A549 (cell line): ENCODE measurements around the gene ATMIN. TPM values are rescaled to one million over a fixed set of nuclear protein-coding genes. Genes with fewer than 3 reads are reported as not detected.
A peak's percentile ranks its signal among the peaks of the same experiment; 100 is the strongest.

Experiments used
- CHD2 ChIP-seq: fragments of 150-350 bp; IDR thresholded peaks from 2 replicates; pipeline ENCODE4 v1.6.1; 2014; ENCODE audit warnings: low read length; ENCODE audit not compliant: partially characterized antibody
- CTCF ChIP-seq: fragments of >200 bp; sonication (Bioruptor Twin); formaldehyde crosslinking; IDR thresholded peaks from 3 replicates; pipeline ENCODE4 v1.5.1; 2016
- E2F6 ChIP-seq: IDR thresholded peaks from 2 replicates; pipeline ENCODE4 v1.6.1; 2012; ENCODE audit warnings: low read depth, borderline replicate concordance
- EHF ChIP-seq: fragments of 250-450 bp; sonication (Bioruptor Pico); IDR thresholded peaks from 2 replicates; pipeline ENCODE4 v1.5.0; 2020; ENCODE audit warnings: mild to moderate bottlenecking
- EP300 ChIP-seq, 2 experiments: fragments of >200 bp; sonication (Bioruptor Twin); formaldehyde crosslinking; IDR thresholded peaks; 2 replicates in 1 of 2; 3 replicates in 1 of 2; pipeline ENCODE4 v1.6.1; 2016 to 2017
- FOSB ChIP-seq: fragments of 250-450 bp; sonication (Bioruptor Pico); IDR thresholded peaks from 2 replicates; pipeline ENCODE4 v1.5.0; 2020; ENCODE audit warnings: mild to moderate bottlenecking, moderate library complexity
- FOSL2 ChIP-seq, 2 experiments: fragments of 450-650 bp in 1 of 2; fragments of >200 bp in 1 of 2; sonication (Bioruptor Twin) in 1 of 2; formaldehyde crosslinking; IDR thresholded peaks; 2 replicates each; pipeline versions ENCODE4 v1.5.0 to v1.6.1; 2016 to 2020; ENCODE audit warnings: mild to moderate bottlenecking in 1 of 2, moderate library complexity in 1 of 2
- FOXS1 ChIP-seq: fragments of 250-450 bp; sonication (Bioruptor Pico); IDR thresholded peaks from 2 replicates; pipeline ENCODE4 v1.5.0; 2020; ENCODE audit warnings: mild to moderate bottlenecking, moderate library complexity
- GATA3 ChIP-seq: IDR thresholded peaks from 2 replicates; pipeline ENCODE4 v1.6.1; 2012; ENCODE audit warnings: borderline replicate concordance
- HMGXB4 ChIP-seq: fragments of 250-450 bp; sonication (Bioruptor Pico); IDR thresholded peaks from 2 replicates; pipeline ENCODE4 v1.5.0; 2021; ENCODE audit warnings: mild to moderate bottlenecking, moderate library complexity, borderline replicate concordance
- JUN ChIP-seq, 2 experiments: fragments of >200 bp; sonication (Bioruptor Twin); formaldehyde crosslinking; IDR thresholded peaks; 2 replicates in 1 of 2; 3 replicates in 1 of 2; pipeline ENCODE4 v1.6.1; 2016 to 2017
- KDM1A ChIP-seq: fragments of 200-600 bp; sonication (generic); IDR thresholded peaks from 2 replicates; pipeline ENCODE4 v1.6.1; 2016; ENCODE audit warnings: low read depth, mild to moderate bottlenecking
- MAFK ChIP-seq: fragments of 450-650 bp; IDR thresholded peaks from 2 replicates; pipeline ENCODE4 v1.6.1; 2014; ENCODE audit not compliant: partially characterized antibody
- MAZ ChIP-seq: fragments of 150-350 bp; IDR thresholded peaks from 2 replicates; pipeline ENCODE4 v1.6.1; 2014; ENCODE audit warnings: antibody characterized with exemption, low read depth, low read length, borderline replicate concordance
- MYC ChIP-seq: IDR thresholded peaks from 2 replicates; pipeline ENCODE4 v1.6.1; 2012; ENCODE audit warnings: mild to moderate bottlenecking, inconsistent platforms, low read length, improper control_type of control experiment, borderline replicate concordance
- NFE2L2 ChIP-seq: fragments of 150-350 bp; conservative IDR thresholded peaks from 2 replicates; pipeline ENCODE4 v1.6.1; 2014; ENCODE audit warnings: low read length
- NPAS2 ChIP-seq: fragments of 250-450 bp; sonication (Bioruptor Pico); IDR thresholded peaks from 2 replicates; pipeline ENCODE4 v1.8.0; 2022; ENCODE audit warnings: mild to moderate bottlenecking, moderate library complexity, borderline replicate concordance
- PHF8 ChIP-seq: fragments of 200-600 bp; sonication (generic); IDR thresholded peaks from 2 replicates; pipeline ENCODE4 v1.6.1; 2016; ENCODE audit warnings: low read depth, mild to moderate bottlenecking, antibody characterized with exemption, moderate library complexity, borderline replicate concordance
- POLR2AphosphoS2 ChIP-seq: conservative IDR thresholded peaks from 2 replicates; pipeline ENCODE4 v1.6.1; 2012; ENCODE audit warnings: low read length, improper control_type of control experiment, inconsistent platforms
- RAD21 ChIP-seq, 2 experiments: fragments of >200 bp in 1 of 2; sonication (Bioruptor Twin) in 1 of 2; formaldehyde crosslinking in 1 of 2; IDR thresholded peaks in 1 of 2; conservative IDR thresholded peaks in 1 of 2; 2 replicates in 1 of 2; 3 replicates in 1 of 2; pipeline ENCODE4 v1.6.1; 2012 to 2018; ENCODE audit warnings: inconsistent platforms in 1 of 2
- RARB ChIP-seq: fragments of 250-450 bp; sonication (Bioruptor Pico); IDR thresholded peaks from 2 replicates; pipeline ENCODE4 v1.8.0; 2021; ENCODE audit warnings: mild to moderate bottlenecking, moderate library complexity
- SREBF2 ChIP-seq: fragments of 450-650 bp; IDR thresholded peaks from 2 replicates; pipeline ENCODE4 v1.6.1; 2014; ENCODE audit warnings: mild to moderate bottlenecking, moderate library complexity
- USF2 ChIP-seq: fragments of 450-650 bp; IDR thresholded peaks from 2 replicates; pipeline ENCODE4 v1.6.1; 2014; ENCODE audit warnings: antibody characterized with exemption
- ZC3H11A ChIP-seq: fragments of 450-650 bp; IDR thresholded peaks from 2 replicates; pipeline ENCODE4 v1.6.1; 2014; ENCODE audit warnings: antibody characterized with exemption, mild to moderate bottlenecking
- ZFP36 ChIP-seq: fragments of 450-650 bp; IDR thresholded peaks from 2 replicates; pipeline ENCODE4 v1.6.1; 2014; ENCODE audit warnings: borderline replicate concordance; ENCODE audit not compliant: partially characterized antibody
- ZNF302 ChIP-seq: fragments of 250-450 bp; sonication (Bioruptor Pico); IDR thresholded peaks from 2 replicates; pipeline ENCODE4 v1.9.0; 2021; ENCODE audit warnings: inconsistent platforms, mild to moderate bottlenecking, moderate library complexity
- ZSCAN20 ChIP-seq: fragments of 250-450 bp; sonication (Bioruptor Pico); IDR thresholded peaks from 2 replicates; pipeline ENCODE4 v1.8.0; 2022; ENCODE audit warnings: mild to moderate bottlenecking, moderate library complexity
- polyA plus RNA-seq, 4 experiments: library from polyadenylated mRNA; depleted of rRNA in 3 of 4; stranded (reverse); fragments of >200 nt; fragmentation: RNase III in 1 of 4; extraction: RNeasy Plus Mini Kit Qiagen cat#74134 plus additional on column Dnase treatment in 1 of 4; gene quantifications; 2 replicates in 3 of 4; 3 replicates in 1 of 4; pipeline ENCODE4 v1.2.3, GENCODE V29; 2011 to 2017
- TF ChIP-seq, protein P1 (sequence below): fragments of 200-600 bp; sonication (generic); IDR thresholded peaks from 2 replicates; pipeline ENCODE4 v1.6.1; 2016; ENCODE audit warnings: antibody characterized with exemption, mild to moderate bottlenecking, moderate library complexity
- TF ChIP-seq, protein P2 (sequence below): fragments of 150-350 bp; IDR thresholded peaks from 2 replicates; pipeline ENCODE4 v1.6.1; 2014; ENCODE audit warnings: low read depth, mild to moderate bottlenecking, low read length
- TF ChIP-seq, protein P3 (sequence below): fragments of >200 bp; sonication (Bioruptor Twin); formaldehyde crosslinking; IDR thresholded peaks from 2 replicates; pipeline ENCODE4 v1.6.1; 2016

ATMIN gene
- polyA plus RNA-seq, 2 of the 4 experiments (the other 2 are of a cell fraction) = 26.2 to 50.4 TPM

DNA sequence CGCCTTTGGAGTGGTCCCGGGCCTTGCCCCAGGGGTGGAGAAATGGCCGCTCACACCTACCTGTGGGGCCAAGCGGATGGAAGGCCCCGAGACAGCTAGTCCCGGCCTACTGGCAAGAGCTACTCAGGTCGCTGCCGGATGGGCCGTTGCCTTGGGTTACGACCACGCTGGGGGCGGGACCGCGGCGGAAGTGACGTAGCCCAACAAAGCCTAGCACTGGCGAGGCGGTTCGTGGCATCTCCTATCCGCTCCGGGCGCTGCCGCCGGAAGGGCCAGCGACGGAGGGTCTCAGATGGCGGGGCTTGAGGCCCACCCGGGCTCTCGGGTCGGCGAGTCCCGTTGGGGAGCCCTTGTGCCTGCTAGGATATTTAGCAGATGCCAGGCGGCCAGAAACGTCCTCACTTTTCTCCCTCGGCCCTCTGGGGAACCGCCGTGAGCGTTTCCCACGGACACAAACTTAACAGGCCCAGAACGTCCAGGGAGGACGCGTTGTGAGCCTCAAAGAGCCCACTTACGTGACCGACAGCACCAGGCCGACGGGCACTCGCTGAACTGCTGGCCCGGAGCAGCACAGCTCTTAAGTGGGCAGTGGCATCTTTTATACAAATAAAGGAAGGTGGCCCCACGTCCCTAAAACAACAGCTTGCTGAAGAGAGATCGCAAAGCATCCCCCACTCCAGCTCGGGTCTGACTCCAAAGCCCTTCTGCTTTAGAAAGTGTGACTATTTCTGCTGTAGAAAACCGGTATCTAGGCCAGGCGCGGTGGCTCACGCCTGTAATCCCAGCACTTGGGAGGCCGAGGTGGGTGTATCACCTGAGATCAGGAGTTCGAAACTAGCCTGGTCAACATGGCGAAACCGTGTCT lies 41.7 kb downstream of the ATMIN start, which contains the start of gene C16orf46 (continued):
- TF ChIP-seq, protein P1, sequence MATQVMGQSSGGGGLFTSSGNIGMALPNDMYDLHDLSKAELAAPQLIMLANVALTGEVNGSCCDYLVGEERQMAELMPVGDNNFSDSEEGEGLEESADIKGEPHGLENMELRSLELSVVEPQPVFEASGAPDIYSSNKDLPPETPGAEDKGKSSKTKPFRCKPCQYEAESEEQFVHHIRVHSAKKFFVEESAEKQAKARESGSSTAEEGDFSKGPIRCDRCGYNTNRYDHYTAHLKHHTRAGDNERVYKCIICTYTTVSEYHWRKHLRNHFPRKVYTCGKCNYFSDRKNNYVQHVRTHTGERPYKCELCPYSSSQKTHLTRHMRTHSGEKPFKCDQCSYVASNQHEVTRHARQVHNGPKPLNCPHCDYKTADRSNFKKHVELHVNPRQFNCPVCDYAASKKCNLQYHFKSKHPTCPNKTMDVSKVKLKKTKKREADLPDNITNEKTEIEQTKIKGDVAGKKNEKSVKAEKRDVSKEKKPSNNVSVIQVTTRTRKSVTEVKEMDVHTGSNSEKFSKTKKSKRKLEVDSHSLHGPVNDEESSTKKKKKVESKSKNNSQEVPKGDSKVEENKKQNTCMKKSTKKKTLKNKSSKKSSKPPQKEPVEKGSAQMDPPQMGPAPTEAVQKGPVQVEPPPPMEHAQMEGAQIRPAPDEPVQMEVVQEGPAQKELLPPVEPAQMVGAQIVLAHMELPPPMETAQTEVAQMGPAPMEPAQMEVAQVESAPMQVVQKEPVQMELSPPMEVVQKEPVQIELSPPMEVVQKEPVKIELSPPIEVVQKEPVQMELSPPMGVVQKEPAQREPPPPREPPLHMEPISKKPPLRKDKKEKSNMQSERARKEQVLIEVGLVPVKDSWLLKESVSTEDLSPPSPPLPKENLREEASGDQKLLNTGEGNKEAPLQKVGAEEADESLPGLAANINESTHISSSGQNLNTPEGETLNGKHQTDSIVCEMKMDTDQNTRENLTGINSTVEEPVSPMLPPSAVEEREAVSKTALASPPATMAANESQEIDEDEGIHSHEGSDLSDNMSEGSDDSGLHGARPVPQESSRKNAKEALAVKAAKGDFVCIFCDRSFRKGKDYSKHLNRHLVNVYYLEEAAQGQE = no peak
- TF ChIP-seq POLR2AphosphoS2 = no peak
- TF ChIP-seq ZSCAN20 (CRISPR knock-in tag) = no peak
- TF ChIP-seq FOSB (CRISPR knock-in tag) = no peak
- TF ChIP-seq CTCF = no peak
- no peak for TF ChIP-seq MYC
- TF ChIP-seq, protein P2, sequence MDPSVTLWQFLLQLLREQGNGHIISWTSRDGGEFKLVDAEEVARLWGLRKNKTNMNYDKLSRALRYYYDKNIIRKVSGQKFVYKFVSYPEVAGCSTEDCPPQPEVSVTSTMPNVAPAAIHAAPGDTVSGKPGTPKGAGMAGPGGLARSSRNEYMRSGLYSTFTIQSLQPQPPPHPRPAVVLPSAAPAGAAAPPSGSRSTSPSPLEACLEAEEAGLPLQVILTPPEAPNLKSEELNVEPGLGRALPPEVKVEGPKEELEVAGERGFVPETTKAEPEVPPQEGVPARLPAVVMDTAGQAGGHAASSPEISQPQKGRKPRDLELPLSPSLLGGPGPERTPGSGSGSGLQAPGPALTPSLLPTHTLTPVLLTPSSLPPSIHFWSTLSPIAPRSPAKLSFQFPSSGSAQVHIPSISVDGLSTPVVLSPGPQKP = no peak
- no peak for TF ChIP-seq USF2
- no peak for TF ChIP-seq MAZ
- TF ChIP-seq KDM1A = no peak
- TF ChIP-seq FOXS1 = no peak
- no peak for TF ChIP-seq EHF (CRISPR knock-in tag)
- TF ChIP-seq ZC3H11A = 0 out of 2 replicates have a peak, but pooled peaks have one; percentile 14
- TF ChIP-seq, protein P3, sequence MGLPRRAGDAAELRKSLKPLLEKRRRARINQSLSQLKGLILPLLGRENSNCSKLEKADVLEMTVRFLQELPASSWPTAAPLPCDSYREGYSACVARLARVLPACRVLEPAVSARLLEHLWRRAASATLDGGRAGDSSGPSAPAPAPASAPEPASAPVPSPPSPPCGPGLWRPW = no peak
- TF ChIP-seq ZNF302 = no peak
- TF ChIP-seq NPAS2 (CRISPR knock-in tag) = no peak
- TF ChIP-seq RAD21 (conservative IDR thresholded peaks at IDR 0.05 in 1 of 2, IDR thresholded peaks at IDR 0.05 in 1 of 2) = 0 out of 5 replicates have a peak, but pooled peaks of 1 of the 2 experiments have one; percentile 15
- TF ChIP-seq ZFP36 = no peak
- 0 out of 2 replicates have a peak, but pooled peaks have one; percentile 18 for TF ChIP-seq GATA3
- no peak for TF ChIP-seq SREBF2
- no peak for TF ChIP-seq FOSL2 (IDR thresholded peaks at IDR 0.05)
- no peak for TF ChIP-seq FOSL2 (CRISPR knock-in tag; IDR thresholded peaks at IDR 0.05)
- TF ChIP-seq CHD2 = no peak
- no peak for TF ChIP-seq NFE2L2
- TF ChIP-seq E2F6 = 0 out of 2 replicates have a peak, but pooled peaks have one; percentile 54
- TF ChIP-seq JUN (IDR thresholded peaks at IDR 0.05) = peak; percentile 71 to 82; a peak in 4 of 5 replicates
- no peak for TF ChIP-seq HMGXB4 (CRISPR knock-in tag)
- TF ChIP-seq EP300 (IDR thresholded peaks at IDR 0.05) = no peak
- TF ChIP-seq RARB (CRISPR knock-in tag) = no peak
- TF ChIP-seq PHF8 = peak; percentile 87
- TF ChIP-seq MAFK = no peak
